A549 (cell line): ENCODE measurements around the gene OR2W1. TPM values are rescaled to one million over a fixed set of nuclear protein-coding genes. Genes with fewer than 3 reads are reported as not detected.

ENCODE experiments used
- ATAC-seq, 2 experiments: fragments of 200-7000 bp in 1 of 2; fragments of >200 bp in 1 of 2; cut with Nextera tagmentation in 1 of 2; cut with Tn5 transposase in 1 of 2; 3 replicates each; pipeline versions ENCODE4 v1.8.0 to v1.9.1; 2018 to 2020; ENCODE audit warnings: mild to moderate bottlenecking in 1 of 2, moderate library complexity in 1 of 2
- CTCF ChIA-PET: fragments of 300-600 bp; sonication (Branson Sonifier 250); formaldehyde crosslinking; extraction: SDS; loops from one replicate; lab custom pipeline; 2021; ENCODE audit warnings: antibody characterized with exemption, inconsistent platforms; lab: Yijun Ruan, JAX
- POLR2A ChIA-PET: fragments of 350-600 bp; formaldehyde crosslinking; extraction: SDS; loops from one replicate; lab custom pipeline; 2021; ENCODE audit warnings: antibody characterized with exemption, inconsistent platforms; lab: Yijun Ruan, JAX
- DNase-seq, 2 experiments: peaks; one replicate each; pipeline versions ENCODE4 v3.0.0 to v3.0.0-alpha.2; 2011 to 2016; ENCODE audit warnings: low read depth in 1 of 2, low spot score in 1 of 2
- FAIRE-seq: peaks from 2 replicates; lab custom pipeline; 2011; peaks lifted over from hg19 to GRCh38; lab: Jason Lieb, UNC
- H3K27ac ChIP-seq, 2 experiments: fragments of >200 bp; sonication (Bioruptor Twin); formaldehyde crosslinking; 3 replicates each; pipeline ENCODE4 v1.5.1; 2016 to 2017
- H3K4me1 ChIP-seq: fragments of >200 bp; sonication (Bioruptor Twin); formaldehyde crosslinking; 3 replicates; pipeline ENCODE4 v1.6.1; 2016
- H3K4me2 ChIP-seq: fragments of >200 bp; sonication (Bioruptor Twin); formaldehyde crosslinking; 3 replicates; pipeline ENCODE4 v1.6.1; 2016
- H3K4me3 ChIP-seq: fragments of >200 bp; sonication (Bioruptor Twin); formaldehyde crosslinking; 3 replicates; pipeline ENCODE4 v1.5.1; 2016
- H3K9me3 ChIP-seq: fragments of >200 bp; sonication (Bioruptor Twin); formaldehyde crosslinking; 3 replicates; pipeline ENCODE4 v1.6.1; 2016
- BHLHE40 ChIP-seq: IDR thresholded peaks from 2 replicates; pipeline ENCODE4 v1.6.1; 2012; ENCODE audit warnings: low read depth, low read length, inconsistent platforms
- CBX8 ChIP-seq: fragments of 200-600 bp; sonication (generic); IDR thresholded peaks from 2 replicates; pipeline ENCODE4 v1.6.1; 2016
- EHF ChIP-seq: fragments of 250-450 bp; sonication (Bioruptor Pico); IDR thresholded peaks from 2 replicates; pipeline ENCODE4 v1.5.0; 2020; ENCODE audit warnings: mild to moderate bottlenecking
- EHMT2 ChIP-seq: fragments of 200-600 bp; sonication (generic); IDR thresholded peaks from 2 replicates; pipeline ENCODE4 v1.6.1; 2016; ENCODE audit warnings: antibody characterized with exemption, low read depth, mild to moderate bottlenecking, moderate library complexity
- FOXS1 ChIP-seq: fragments of 250-450 bp; sonication (Bioruptor Pico); IDR thresholded peaks from 2 replicates; pipeline ENCODE4 v1.5.0; 2020; ENCODE audit warnings: mild to moderate bottlenecking, moderate library complexity
- GATA3 ChIP-seq: IDR thresholded peaks from 2 replicates; pipeline ENCODE4 v1.6.1; 2012; ENCODE audit warnings: borderline replicate concordance
- HOXA7 ChIP-seq: fragments of 250-450 bp; sonication (Bioruptor Pico); IDR thresholded peaks from 2 replicates; pipeline ENCODE4 v1.5.0; 2020; ENCODE audit warnings: mild to moderate bottlenecking, moderate library complexity
- HOXB5 ChIP-seq: fragments of 250-450 bp; sonication (Bioruptor Pico); IDR thresholded peaks from 2 replicates; pipeline ENCODE4 v1.5.0; 2020; ENCODE audit warnings: mild to moderate bottlenecking, moderate library complexity
- JUN ChIP-seq, 2 experiments: fragments of >200 bp; sonication (Bioruptor Twin); formaldehyde crosslinking; IDR thresholded peaks; 2 replicates in 1 of 2; 3 replicates in 1 of 2; pipeline ENCODE4 v1.6.1; 2016 to 2017
- KDM1A ChIP-seq: fragments of 200-600 bp; sonication (generic); IDR thresholded peaks from 2 replicates; pipeline ENCODE4 v1.6.1; 2016; ENCODE audit warnings: low read depth, mild to moderate bottlenecking
- MAFK ChIP-seq: fragments of 450-650 bp; IDR thresholded peaks from 2 replicates; pipeline ENCODE4 v1.6.1; 2014; ENCODE audit not compliant: partially characterized antibody
- NR3C1 ChIP-seq: fragments of >200 bp; sonication (Bioruptor Twin); formaldehyde crosslinking; IDR thresholded peaks from 3 replicates; pipeline ENCODE4 v1.6.1; 2017
- PHF8 ChIP-seq: fragments of 200-600 bp; sonication (generic); IDR thresholded peaks from 2 replicates; pipeline ENCODE4 v1.6.1; 2016; ENCODE audit warnings: low read depth, mild to moderate bottlenecking, antibody characterized with exemption, moderate library complexity, borderline replicate concordance
- POLR2AphosphoS2 ChIP-seq: conservative IDR thresholded peaks from 2 replicates; pipeline ENCODE4 v1.6.1; 2012; ENCODE audit warnings: low read length, improper control_type of control experiment, inconsistent platforms
- RARB ChIP-seq: fragments of 250-450 bp; sonication (Bioruptor Pico); IDR thresholded peaks from 2 replicates; pipeline ENCODE4 v1.8.0; 2021; ENCODE audit warnings: mild to moderate bottlenecking, moderate library complexity
- RFX5 ChIP-seq: fragments of 450-650 bp; IDR thresholded peaks from 2 replicates; pipeline ENCODE4 v1.7.1; 2014; ENCODE audit warnings: antibody characterized with exemption, mild to moderate bottlenecking, moderate library complexity
- RNF2 ChIP-seq: fragments of 200-600 bp; sonication (generic); IDR thresholded peaks from 2 replicates; pipeline ENCODE4 v1.6.1; 2016; ENCODE audit warnings: low read depth, mild to moderate bottlenecking, antibody characterized with exemption, moderate library complexity, borderline replicate concordance
- SREBF2 ChIP-seq: fragments of 450-650 bp; IDR thresholded peaks from 2 replicates; pipeline ENCODE4 v1.6.1; 2014; ENCODE audit warnings: mild to moderate bottlenecking, moderate library complexity
- TFCP2L1 ChIP-seq: fragments of 250-450 bp; sonication (Bioruptor Pico); IDR thresholded peaks from 2 replicates; pipeline ENCODE4 v1.5.0; 2021; ENCODE audit warnings: mild to moderate bottlenecking
- ZNF302 ChIP-seq: fragments of 250-450 bp; sonication (Bioruptor Pico); IDR thresholded peaks from 2 replicates; pipeline ENCODE4 v1.9.0; 2021; ENCODE audit warnings: inconsistent platforms, mild to moderate bottlenecking, moderate library complexity
- WGBS: methylation state at CpG from one replicate; pipeline ENCODE4 v1.1.6; 2017; ENCODE audit errors: missing lambda C conversion rate; 5-methylcytosine and 5-hydroxymethylcytosine counted together
- polyA plus RNA-seq, 4 experiments: library from polyadenylated mRNA; depleted of rRNA in 3 of 4; stranded (reverse); fragments of >200 nt; fragmentation: RNase III in 1 of 4; extraction: RNeasy Plus Mini Kit Qiagen cat#74134 plus additional on column Dnase treatment in 1 of 4; gene quantifications; 2 replicates in 3 of 4; 3 replicates in 1 of 4; pipeline ENCODE4 v1.2.3, GENCODE V29; 2011 to 2017
- TF ChIP-seq, protein P1 (sequence below): IDR thresholded peaks from 2 replicates; pipeline ENCODE4 v1.6.1; 2012
- TF ChIP-seq, protein P2 (sequence below): fragments of 450-650 bp; IDR thresholded peaks from 2 replicates; pipeline ENCODE4 v1.6.1; 2014; ENCODE audit warnings: antibody characterized with exemption
- TF ChIP-seq, protein P3 (sequence below): IDR thresholded peaks from 2 replicates; pipeline ENCODE4 v1.6.1; 2012

The OR2W1 gene
- polyA plus RNA-seq, 2 of the 4 experiments (the other 2 are of a cell fraction), result not detected

DNA sequence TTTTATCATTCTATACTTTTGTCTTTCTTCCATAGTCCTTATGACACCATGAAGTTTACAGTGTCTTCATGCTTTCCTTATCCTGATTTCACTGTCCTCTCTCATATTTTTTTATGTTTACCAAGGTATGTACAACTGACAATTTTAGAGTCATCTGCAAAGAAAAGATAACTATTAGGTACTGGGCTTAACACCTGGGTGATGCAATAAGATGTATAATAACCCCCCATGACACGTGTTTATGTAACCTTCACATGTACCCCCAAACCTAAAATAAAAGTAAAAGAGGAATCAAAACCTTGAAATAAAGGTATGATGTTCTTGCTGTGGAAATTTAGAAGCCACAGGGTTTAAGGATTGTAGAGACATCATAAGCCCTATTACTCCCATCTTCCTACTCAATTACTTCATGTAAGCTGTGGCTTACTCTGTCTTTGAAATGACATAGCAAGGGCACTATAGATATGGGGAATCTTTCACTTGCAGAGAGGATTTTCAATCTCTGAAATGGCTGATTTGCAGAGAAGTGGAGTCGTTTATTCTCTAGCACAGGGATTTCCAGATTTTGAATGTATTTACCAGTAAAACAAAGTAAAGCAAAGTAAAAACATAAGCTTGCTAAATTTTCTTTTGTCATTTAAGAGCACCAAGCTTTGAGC is 18.9 kb downstream of the OR2W1 start (continued):
- TF ChIP-seq POLR2AphosphoS2 (no peak), HOXB5 (CRISPR knock-in tag) (no peak), CBX8 (no peak), EHF (CRISPR knock-in tag) (no peak), GATA3 (no peak), RFX5 (no peak)

DNA sequence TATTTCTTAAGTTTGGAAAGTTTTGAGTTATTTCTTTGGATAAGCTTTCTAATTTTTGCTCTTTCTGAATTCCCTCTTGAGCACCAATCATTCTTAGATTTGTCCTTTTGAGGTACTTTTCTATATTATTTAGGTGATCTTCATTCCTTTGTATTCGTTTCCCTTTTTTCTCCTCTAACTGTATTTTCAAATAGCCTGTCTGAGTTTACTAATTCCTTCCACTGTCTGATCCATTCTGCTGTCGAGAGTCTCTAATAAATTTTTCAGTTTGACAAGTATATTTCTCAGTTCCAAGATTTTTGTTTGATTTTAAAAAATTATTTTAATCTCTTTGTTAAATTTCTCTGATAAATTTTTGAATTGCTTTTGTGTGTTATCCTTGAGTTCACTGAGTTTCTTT is 23.5 kb downstream of the OR2W1 start:
- WGBS, result 9% methylated on average over 2 of the region's 2 CpGs
- ATAC-seq, result no peak
- TF ChIP-seq MAFK, result no peak
- TF ChIP-seq KDM1A, result no peak
- no peak for TF ChIP-seq JUN (IDR thresholded peaks at IDR 0.05)
- TF ChIP-seq, protein P1, sequence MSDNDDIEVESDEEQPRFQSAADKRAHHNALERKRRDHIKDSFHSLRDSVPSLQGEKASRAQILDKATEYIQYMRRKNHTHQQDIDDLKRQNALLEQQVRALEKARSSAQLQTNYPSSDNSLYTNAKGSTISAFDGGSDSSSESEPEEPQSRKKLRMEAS, result no peak
- no peak for TF ChIP-seq GATA3
- no peak for TF ChIP-seq RARB
- no peak for TF ChIP-seq NR3C1
- no peak overlapping the region for H3K27ac ChIP-seq
- H3K4me1 ChIP-seq, result no peaks in the 10 kb centered on the region
- DNase-seq, result no peak
- no peak overlapping the region for H3K4me2 ChIP-seq
- H3K9me3 ChIP-seq, result no peaks in the 10 kb centered on the region
- CTCF ChIA-PET, result no interaction called here
- FAIRE-seq, result no peak
- POLR2A ChIA-PET, result no interaction called here
- no peak overlapping the region for H3K4me3 ChIP-seq

DNA sequence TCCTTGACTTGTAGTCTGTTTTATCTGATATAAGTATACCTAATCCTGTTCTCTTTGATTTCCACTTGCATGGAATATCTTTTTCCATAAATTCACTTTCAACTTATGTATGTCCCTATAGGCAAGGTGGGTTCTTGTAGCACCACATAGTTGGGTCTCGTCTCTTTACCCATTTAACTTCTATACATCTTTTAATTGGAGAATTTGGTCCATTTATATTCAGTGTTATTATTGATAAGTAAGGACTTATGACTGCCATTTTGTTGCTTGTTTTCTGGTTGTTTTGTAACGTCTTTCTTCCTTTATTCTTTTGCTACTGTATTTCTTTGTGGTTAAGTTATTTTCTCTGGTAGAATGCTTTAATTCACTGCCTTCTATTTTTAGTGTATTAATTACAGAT is 25.3 kb downstream of the OR2W1 start:
- POLR2A ChIA-PET, result no interaction called here
- Histone ChIP-seq H3K9me3 (no peaks in the 10 kb centered on the region), H3K27ac (no peak overlapping the region), H3K4me3 (no peak overlapping the region), H3K4me1 (no peaks in the 10 kb centered on the region), H3K4me2 (no peak overlapping the region)
- DNase-seq (no peak), ATAC-seq (no peak), FAIRE-seq (no peak)
- TF ChIP-seq HOXB5 (CRISPR knock-in tag) (no peak), PHF8 (no peak), EHMT2 (no peak), RNF2 (no peak), RFX5 (no peak), CBX8 (no peak), BHLHE40 (no peak), TFCP2L1 (CRISPR knock-in tag) (no peak), HOXA7 (CRISPR knock-in tag) (no peak), SREBF2 (no peak), FOXS1 (CRISPR knock-in tag) (no peak), JUN (IDR thresholded peaks at IDR 0.05) (no peak), KDM1A (no peak), ZNF302 (CRISPR knock-in tag) (no peak)
- TF ChIP-seq, protein P2, sequence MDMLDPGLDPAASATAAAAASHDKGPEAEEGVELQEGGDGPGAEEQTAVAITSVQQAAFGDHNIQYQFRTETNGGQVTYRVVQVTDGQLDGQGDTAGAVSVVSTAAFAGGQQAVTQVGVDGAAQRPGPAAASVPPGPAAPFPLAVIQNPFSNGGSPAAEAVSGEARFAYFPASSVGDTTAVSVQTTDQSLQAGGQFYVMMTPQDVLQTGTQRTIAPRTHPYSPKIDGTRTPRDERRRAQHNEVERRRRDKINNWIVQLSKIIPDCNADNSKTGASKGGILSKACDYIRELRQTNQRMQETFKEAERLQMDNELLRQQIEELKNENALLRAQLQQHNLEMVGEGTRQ, result no peak
- TF ChIP-seq, protein P3, sequence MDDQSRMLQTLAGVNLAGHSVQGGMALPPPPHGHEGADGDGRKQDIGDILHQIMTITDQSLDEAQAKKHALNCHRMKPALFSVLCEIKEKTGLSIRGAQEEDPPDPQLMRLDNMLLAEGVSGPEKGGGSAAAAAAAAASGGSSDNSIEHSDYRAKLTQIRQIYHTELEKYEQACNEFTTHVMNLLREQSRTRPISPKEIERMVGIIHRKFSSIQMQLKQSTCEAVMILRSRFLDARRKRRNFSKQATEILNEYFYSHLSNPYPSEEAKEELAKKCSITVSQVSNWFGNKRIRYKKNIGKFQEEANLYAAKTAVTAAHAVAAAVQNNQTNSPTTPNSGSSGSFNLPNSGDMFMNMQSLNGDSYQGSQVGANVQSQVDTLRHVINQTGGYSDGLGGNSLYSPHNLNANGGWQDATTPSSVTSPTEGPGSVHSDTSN, result no peak
- WGBS, result 34% methylated on average over 2 of the region's 2 CpGs
- CTCF ChIA-PET, result no interaction called here
